ENCODE results near the gene USP24.

USP24 gene

GRCh38 chr1:55156608-55157007 lies 58.6 kb downstream of the USP24 start:
- TF ChIP-seq CTCF (conservative IDR thresholded peaks at IDR 0.05; ENCODE audit: low read length) = no peak
- no peak for DNase-seq (ENCODE audit: low read depth)
- H3K4me3 ChIP-seq (ENCODE audit: low read length) = no peak overlapping the region

GRCh38 chr1:55156093-55156492 lies 59.1 kb downstream of the USP24 start:
- H3K4me3 ChIP-seq (ENCODE audit: low read length) = no peak overlapping the region
- TF ChIP-seq CTCF (conservative IDR thresholded peaks at IDR 0.05; ENCODE audit: low read length) = no peak
- DNase-seq (ENCODE audit: low read depth) = peak; percentile 61

DNA sequence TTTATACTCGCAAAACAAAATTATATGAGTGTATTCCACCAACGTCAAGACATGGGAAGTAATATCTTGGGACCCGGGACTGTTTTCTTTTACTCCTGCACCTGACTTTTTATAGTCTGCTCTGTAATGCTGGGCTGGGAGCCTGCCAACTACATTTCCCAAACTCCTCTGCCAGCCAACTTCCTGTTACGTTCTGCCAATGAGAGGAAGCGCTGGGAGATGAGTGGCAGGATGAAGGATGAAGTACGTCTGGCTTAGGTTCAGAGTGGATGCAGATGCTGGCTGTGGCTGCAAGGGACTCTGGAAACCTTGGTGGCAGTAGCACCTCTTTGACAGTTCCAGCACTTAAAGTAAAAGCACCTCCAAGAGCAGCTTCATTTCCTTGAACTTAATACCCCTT lies 59.6 kb downstream of the USP24 start:
- TF ChIP-seq CTCF (conservative IDR thresholded peaks at IDR 0.05; ENCODE audit: low read length) = no peak
- H3K4me3 ChIP-seq (ENCODE audit: low read length) = no peak overlapping the region
- DNase-seq (ENCODE audit: low read depth) = no peak

- no peak for TF ChIP-seq CTCF (conservative IDR thresholded peaks at IDR 0.05; ENCODE audit: low read length)
- H3K4me3 ChIP-seq (ENCODE audit: low read length) = no peak overlapping the region
- DNase-seq (ENCODE audit: low read depth) = no peak
These were observed 60.5 kb downstream of the USP24 start for GRCh38 chr1:55154616-55155015.

DNA sequence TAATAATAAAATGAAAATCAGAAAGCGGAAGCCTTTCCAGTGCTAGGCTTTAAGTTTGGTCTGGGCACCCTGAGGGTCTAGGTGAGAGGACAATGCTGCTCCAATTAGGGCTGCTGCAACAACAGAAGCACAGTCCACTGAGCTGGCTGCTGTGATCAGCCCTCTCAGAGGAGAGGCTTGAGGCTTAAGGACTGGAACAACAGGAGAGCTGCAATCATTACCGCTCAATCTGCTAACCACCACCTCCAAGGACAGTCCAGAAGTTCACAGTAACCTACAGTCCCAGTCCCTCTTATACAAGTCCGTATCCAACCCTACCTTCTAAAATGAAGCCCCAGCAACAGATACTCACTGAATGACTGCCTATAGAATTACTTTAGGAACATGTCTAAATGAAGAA lies 62.1 kb downstream of the USP24 start:
- H3K4me3 ChIP-seq (ENCODE audit: low read length) = no peak overlapping the region
- TF ChIP-seq CTCF (conservative IDR thresholded peaks at IDR 0.05; ENCODE audit: low read length) = no peak
- DNase-seq (ENCODE audit: low read depth) = no peak

GRCh38 chr1:55150880-55151588 lies 64.1 kb downstream of the USP24 start:
- DNase-seq (ENCODE audit: low read depth) = no peak
- no peak for TF ChIP-seq CTCF (conservative IDR thresholded peaks at IDR 0.05; ENCODE audit: low read length)
- H3K4me3 ChIP-seq (ENCODE audit: low read length) = no peak overlapping the region

DNA sequence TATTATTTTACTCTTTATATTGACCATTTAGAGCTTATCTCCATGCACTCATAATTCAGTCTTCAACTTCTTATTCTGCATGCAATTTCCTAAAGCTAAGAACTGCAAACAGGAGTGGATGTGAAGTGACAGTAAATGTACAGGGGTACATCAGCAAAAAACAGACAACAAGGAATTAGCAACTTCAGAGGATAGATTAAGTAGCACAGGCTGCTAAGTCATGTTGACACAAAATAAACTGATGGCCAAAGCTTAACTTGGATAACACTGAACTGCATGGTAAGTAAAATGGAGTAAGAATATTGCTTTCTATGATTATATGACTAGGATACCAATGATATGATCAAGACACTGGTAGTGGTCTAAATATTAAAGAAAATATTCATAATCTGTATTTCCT lies 66.5 kb downstream of the USP24 start:
- DNase-seq (ENCODE audit: low read depth) = no peak
- TF ChIP-seq CTCF (conservative IDR thresholded peaks at IDR 0.05; ENCODE audit: low read length) = no peak

More for the DNA sequence above, 66.5 kb downstream of the USP24 start:
- H3K4me3 ChIP-seq (ENCODE audit: low read length) = no peak overlapping the region

All from AG10803 (cell line).